Ureter (tissue), 1 donor: ENCODE results near the gene LSG1. TPM values are rescaled to one million over a fixed set of nuclear protein-coding genes. Genes with fewer than 3 reads are reported as not detected.

ENCODE experiments used
- total RNA-seq: library from RNA; stranded (reverse); gene quantifications from one replicate; pipeline ENCODE4 v1.2.4, GENCODE V29; 2023
- donor health status: DM: yes; HTN: yes; CAD: no.

The LSG1 gene
- total RNA-seq, 1 donor from 2014 or later: 64.5 TPM

Other genes starting within 250 kb of the LSG1 start
- gene ATP13A3, start 185.2 kb downstream of the LSG1 start, total RNA-seq: 68.5 TPM
- gene TMEM44, start 38.8 kb downstream of the LSG1 start, total RNA-seq: 19.9 TPM
- 5.2 TPM for gene FAM43A, start 13.7 kb upstream of the LSG1 start, total RNA-seq